OCI-LY7 (cell line): Measurements from ENCODE around the gene VPS4B.

Source experiments
- CTCF ChIP-seq: fragments of 200-600 bp; sonication (generic); conservative IDR thresholded peaks from 2 replicates; pipeline ENCODE4 v1.5.1; 2014; ENCODE audit warnings: mild to moderate bottlenecking, antibody characterized with exemption, low read length, moderate library complexity, mixed read lengths
- EZH2phosphoT487 ChIP-seq: fragments of 200-600 bp; sonication (generic); IDR thresholded peaks from 2 replicates; pipeline ENCODE4 v1.6.1; 2018; ENCODE audit warnings: low read depth, borderline replicate concordance, mild to moderate bottlenecking, mixed run types, antibody characterized with exemption, low read length, moderate library complexity, mixed read lengths

GRCh38 chr18:63444580-63444979 is 22.3 kb upstream of the VPS4B start:
- TF ChIP-seq CTCF = no peak
- TF ChIP-seq EZH2phosphoT487 = no peak
